CD4-positive, alpha-beta T cell (primary cell): ENCODE data around the gene TSHZ2. TPM values are rescaled to one million over a fixed set of nuclear protein-coding genes. Genes with fewer than 3 reads are reported as not detected.

Experiments
- ATAC-seq: fragments of 200-7000 bp; cut with Tn5 transposase; one replicate; pipeline ENCODE4 v1.10.0; 2022; ENCODE audit warnings: mild to moderate bottlenecking; ENCODE audit not compliant: poor library complexity
- CTCF ChIA-PET: fragments of 350-600 bp; sonication (Branson Sonifier 250); formaldehyde crosslinking; loops from one replicate; lab custom pipeline; 2021; ENCODE audit warnings: antibody characterized with exemption, inconsistent platforms; lab: Charles Lee
- POLR2A ChIA-PET: fragments of 350-600 bp; sonication (Branson Sonifier 250); formaldehyde crosslinking; loops from one replicate; lab custom pipeline; 2021; ENCODE audit warnings: antibody characterized with exemption, inconsistent platforms; lab: Charles Lee
- DNase-seq, 14 experiments: peaks; one replicate each; pipeline ENCODE4 v3.0.0-alpha.2; 2013 to 2020; ENCODE audit warnings: mixed read lengths in 2 of 14
- H3K27ac ChIP-seq, 2 donors: one replicate each; pipeline versions ENCODE4 v1.5.1 to v1.7.0; 2013; ENCODE audit warnings: low read length in 2 of 2, low read depth in 1 of 2, mild to moderate bottlenecking in 1 of 2
- H3K27me3 ChIP-seq, 2 experiments: 1 replicate in 1 of 2; 2 replicates in 1 of 2; pipeline versions ENCODE4 v1.6.1 to v1.7.0; 2013; ENCODE audit warnings: low read length in 2 of 2, control low read depth in 1 of 2, mild to moderate bottlenecking in 1 of 2, moderate library complexity in 1 of 2; ENCODE audit not compliant: insufficient read depth in 2 of 2, control insufficient read depth in 1 of 2
- H3K36me3 ChIP-seq: one replicate; pipeline ENCODE4 v1.6.1; 2013; ENCODE audit warnings: low read length, control low read depth; ENCODE audit not compliant: insufficient read depth
- H3K4me1 ChIP-seq: one replicate; pipeline ENCODE4 v1.6.1; 2013; ENCODE audit warnings: low read length, control low read depth; ENCODE audit not compliant: insufficient read depth
- H3K4me3 ChIP-seq: one replicate; pipeline ENCODE4 v1.5.1; 2013; ENCODE audit warnings: mild to moderate bottlenecking, low read length, moderate library complexity
- H3K9me3 ChIP-seq, 2 experiments: 1 replicate in 1 of 2; 2 replicates in 1 of 2; pipeline versions ENCODE4 v1.6.1 to v1.7.0; 2013; ENCODE audit warnings: low read length in 2 of 2, mild to moderate bottlenecking in 2 of 2, control low read depth in 1 of 2, moderate library complexity in 1 of 2; ENCODE audit not compliant: control insufficient read depth in 1 of 2, insufficient read depth in 1 of 2
- H3K27ac Mint-ChIP-seq: one replicate; pipeline ENCODE4 v1.8.0; 2020; ENCODE audit warnings: mixed read lengths
- H3K27me3 Mint-ChIP-seq: one replicate; pipeline ENCODE4 v1.8.0; 2021; ENCODE audit warnings: mixed read lengths
- H3K36me3 Mint-ChIP-seq: one replicate; pipeline ENCODE4 v1.8.0; 2021; ENCODE audit warnings: low read depth, mixed read lengths
- H3K4me1 Mint-ChIP-seq: one replicate; pipeline ENCODE4 v1.8.0; 2021; ENCODE audit warnings: low read depth, mixed read lengths
- H3K4me3 Mint-ChIP-seq: one replicate; pipeline ENCODE4 v1.8.0; 2020; ENCODE audit warnings: mild to moderate bottlenecking, mixed read lengths
- H3K9me3 Mint-ChIP-seq: one replicate; pipeline ENCODE4 v1.8.0; 2020; ENCODE audit warnings: mixed read lengths
- CTCF ChIP-seq: fragments of 200-600 bp; IDR thresholded peaks from one replicate; pipeline ENCODE4 v1.8.0; 2022; ENCODE audit warnings: antibody characterized with exemption, mild to moderate bottlenecking
- intact Hi-C, 2 experiments: fragments of 100-400 bp; cut with DNase I in 1 of 2; cut with micrococcal nuclease in 1 of 2; formaldehyde crosslinking; loops; one replicate each; pipeline versions ENCODE4 v1.15.1 to v1.9.0; 2023 to 2025; cut with DNase I, micrococcal nuclease
- total RNA-seq, 174 experiments: library from RNA in 2 of 174; stranded (reverse) in 2 of 174; gene quantifications; one replicate each; pipeline ENCODE4 v1.2.3 and lab custom pipeline; 2021 to 2026

TSHZ2 gene
- total RNA-seq, 2 experiments from 2014 or later: 26.1 to 27.4 TPM

GRCh38 chr20:53439046-53439445 lies 466.9 kb downstream of the TSHZ2 start:
- H3K4me3 Mint-ChIP-seq: no peak overlapping the region
- Histone ChIP-seq H3K4me1 (no peaks in the 10 kb centered on the region), H3K9me3 (peaks cover 0 to 7% of the 10 kb centered on the region in 2 experiments), H3K4me3 (no peak overlapping the region), H3K36me3 (no peaks in the 10 kb centered on the region), H3K27me3 (no peaks in the 10 kb centered on the region), H3K27ac (no peak overlapping the region)
- ChIA-PET POLR2A (interaction anchor here (0.5 kb wide), 1 partner anchor 635 kb away, joined by 4 read pairs; no protein-coding TSS in a partner anchor), CTCF (no interaction called here)
- H3K9me3 Mint-ChIP-seq: no peaks in the 10 kb centered on the region
- intact Hi-C loops: no loop called here
- peaks cover 30% of the 10 kb centered on the region for H3K36me3 Mint-ChIP-seq
- ATAC-seq (no peak), DNase-seq (no peak)
- TF ChIP-seq CTCF: no peak
- H3K4me1 Mint-ChIP-seq: no peaks in the 10 kb centered on the region
- H3K27me3 Mint-ChIP-seq: no peaks in the 10 kb centered on the region
- no peak overlapping the region for H3K27ac Mint-ChIP-seq

- Mint-ChIP-seq H3K27ac (no peak overlapping the region), H3K9me3 (no peaks in the 10 kb centered on the region), H3K4me3 (no peak overlapping the region), H3K36me3 (peaks cover 32% of the 10 kb centered on the region), H3K27me3 (no peaks in the 10 kb centered on the region), H3K4me1 (no peaks in the 10 kb centered on the region)
- H3K4me1 ChIP-seq: no peaks in the 10 kb centered on the region
- no peaks in the 10 kb centered on the region for H3K27me3 ChIP-seq
- ChIA-PET POLR2A (interaction anchor here (0.5 kb wide), 1 partner anchor 635 kb away, joined by 4 read pairs; no protein-coding TSS in a partner anchor), CTCF (no interaction called here)
- H3K27ac ChIP-seq: no peak overlapping the region
- DNase-seq (no peak), ATAC-seq (no peak)
- H3K9me3 ChIP-seq: peaks cover 0 to 7% of the 10 kb centered on the region in 2 experiments
- TF ChIP-seq CTCF: no peak
- no peaks in the 10 kb centered on the region for H3K36me3 ChIP-seq
- intact Hi-C loops: no loop called here
- no peak overlapping the region for H3K4me3 ChIP-seq
These were observed 467.5 kb downstream of the TSHZ2 start for GRCh38 chr20:53439616-53440015.

GRCh38 chr20:53444401-53445149 lies 472.4 kb downstream of the TSHZ2 start:
- intact Hi-C loops: no loop called here
- peaks cover 12 to 18% of the 10 kb centered on the region in 2 experiments for H3K9me3 ChIP-seq
- H3K27ac ChIP-seq: no peak overlapping the region
- POLR2A ChIA-PET: no interaction called here
- Mint-ChIP-seq H3K27ac (no peak overlapping the region), H3K27me3 (no peaks in the 10 kb centered on the region), H3K4me3 (no peak overlapping the region), H3K36me3 (peaks cover 56% of the 10 kb centered on the region), H3K9me3 (peaks cover 12% of the 10 kb centered on the region), H3K4me1 (no peaks in the 10 kb centered on the region)
- no peaks in the 10 kb centered on the region for H3K36me3 ChIP-seq
- ATAC-seq: no peak
- no peak for DNase-seq
- no peak overlapping the region for H3K4me3 ChIP-seq
- TF ChIP-seq CTCF: no peak
- H3K27me3 ChIP-seq: no peaks in the 10 kb centered on the region
- H3K4me1 ChIP-seq: no peaks in the 10 kb centered on the region
- CTCF ChIA-PET: no interaction called here
